K562 (cell line): Measurements from ENCODE around the gene SDS. TPM values are rescaled to one million over a fixed set of nuclear protein-coding genes. Genes with fewer than 3 reads are reported as not detected.
A peak's percentile ranks its signal among the peaks of the same experiment; 100 is the strongest.

ENCODE experiments used
- ASH1L ChIP-seq: fragments of 450-650 bp; IDR thresholded peaks from 2 replicates; pipeline ENCODE4 v1.6.1; 2018; ENCODE audit warnings: borderline replicate concordance, mild to moderate bottlenecking, low read depth; ENCODE audit not compliant: partially characterized antibody
- ATF3 ChIP-seq, 2 experiments: fragments of 450-650 bp in 1 of 2; sonication (generic) in 1 of 2; formaldehyde crosslinking in 1 of 2; IDR thresholded peaks in 1 of 2; conservative IDR thresholded peaks in 1 of 2; 2 replicates each; pipeline versions ENCODE4 v1.6.1 to v1.8.1; 2016 to 2023; ENCODE audit warnings: mild to moderate bottlenecking in 2 of 2, moderate library complexity in 2 of 2, inconsistent platforms in 1 of 2, missing genetic modification reagents in 1 of 2
- BCOR ChIP-seq: fragments of 450-650 bp; IDR thresholded peaks from 2 replicates; pipeline ENCODE4 v1.6.1; 2016
- FOSL1 ChIP-seq: fragments of 200-800 bp; sonication (Bioruptor generic); conservative IDR thresholded peaks from 2 replicates; pipeline ENCODE4 v1.6.1; 2016; ENCODE audit warnings: missing genetic modification characterization, missing compliant biosample characterization
- GATAD2B ChIP-seq: fragments of 450-650 bp; IDR thresholded peaks from 2 replicates; pipeline ENCODE4 v1.6.1; 2017; ENCODE audit warnings: mild to moderate bottlenecking, borderline replicate concordance
- ILF3 ChIP-seq: fragments of 450-650 bp; IDR thresholded peaks from 2 replicates; pipeline ENCODE4 v1.6.1; 2018; ENCODE audit warnings: antibody characterized with exemption, mild to moderate bottlenecking, moderate library complexity, borderline replicate concordance
- JUND ChIP-seq, 2 experiments: IDR thresholded peaks; 2 replicates in 1 of 2; 3 replicates in 1 of 2; pipeline ENCODE4 v1.6.1; 2011; ENCODE audit warnings: borderline replicate concordance in 2 of 2, low read depth in 2 of 2, low read length in 2 of 2, improper control_type of control experiment in 1 of 2, missing biosample characterization in 1 of 2, missing genetic modification characterization in 1 of 2, missing genetic modification reagents in 1 of 2
- MTA3 ChIP-seq: fragments of 450-650 bp; formaldehyde crosslinking; IDR thresholded peaks from 2 replicates; pipeline ENCODE4 v1.6.1; 2017; ENCODE audit warnings: mild to moderate bottlenecking, borderline replicate concordance
- MYNN ChIP-seq, 2 experiments: sonication (generic); formaldehyde crosslinking in 1 of 2; IDR thresholded peaks; 2 replicates each; pipeline versions ENCODE4 v1.5.0 to v1.6.1; 2016 to 2020; ENCODE audit warnings: antibody characterized with exemption in 1 of 2, missing genetic modification reagents in 1 of 2
- POLR2G ChIP-seq: fragments of 200-400 bp; formaldehyde crosslinking; IDR thresholded peaks from 2 replicates; pipeline ENCODE4 v1.6.1; 2017; ENCODE audit warnings: low read depth, mild to moderate bottlenecking, antibody characterized with exemption, low read length, moderate library complexity
- U2AF2 ChIP-seq: fragments of 200-400 bp; formaldehyde crosslinking; optimal IDR thresholded peaks from 2 replicates; pipeline ENCODE3; 2017; ENCODE audit warnings: low read depth, mild to moderate bottlenecking, low read length
- ZBTB1 ChIP-seq: sonication (generic); formaldehyde crosslinking; IDR thresholded peaks from 2 replicates; pipeline ENCODE4 v1.8.1; 2023; ENCODE audit warnings: missing genetic modification reagents, low read depth, mild to moderate bottlenecking, borderline replicate concordance
- ZNF277 ChIP-seq: fragments of 250-450 bp; sonication (Bioruptor Pico); IDR thresholded peaks from 2 replicates; pipeline ENCODE4 v1.8.0; 2022; ENCODE audit warnings: inconsistent platforms, mild to moderate bottlenecking, moderate library complexity, borderline replicate concordance
- ZNF639 ChIP-seq, 2 experiments: fragments of 200-800 bp in 1 of 2; sonication (Bioruptor generic) in 1 of 2; sonication (generic) in 1 of 2; formaldehyde crosslinking in 1 of 2; IDR thresholded peaks in 1 of 2; conservative IDR thresholded peaks in 1 of 2; 2 replicates each; pipeline versions ENCODE4 v1.5.0 to v1.6.1; 2016 to 2020; ENCODE audit warnings: missing compliant biosample characterization in 1 of 2, missing genetic modification characterization in 1 of 2, missing genetic modification reagents in 1 of 2
- polyA plus RNA-seq, 8 experiments: library from polyadenylated mRNA; depleted of rRNA in 4 of 8; stranded (reverse) in 5 of 8; unstranded in 3 of 8; fragments of >200 nt; fragmentation: Nextera tagmentation in 2 of 8; fragmentation: Illumina TruSeq in 1 of 8; extraction: Ambion mirVana in 2 of 8; extraction: Trizol in 1 of 8; gene quantifications; 2 replicates each; pipeline versions ENCODE4 v1.2.1 to v1.2.3, GENCODE V29; 2011 to 2014; ENCODE audit warnings: inconsistent platforms in 1 of 8, missing spikeins in 1 of 8
- total RNA-seq, 7 experiments: library from RNA; depleted of rRNA in 6 of 7; stranded (reverse); fragments of >200 nt in 6 of 7; fragmentation: Illumina TruSeq in 2 of 7; extraction: Trizol in 2 of 7; gene quantifications; 2 replicates each; pipeline versions ENCODE4 v1.2.1 to v1.2.3, GENCODE V29; 2011 to 2021; ENCODE audit warnings: low replicate concordance in 1 of 7
- TF ChIP-seq, protein P1 (sequence below): sonication (generic); formaldehyde crosslinking; IDR thresholded peaks from 2 replicates; pipeline ENCODE4 v1.8.1; 2023; ENCODE audit warnings: mild to moderate bottlenecking, missing genetic modification reagents
- TF ChIP-seq, protein P2 (sequence below): sonication (generic); formaldehyde crosslinking; IDR thresholded peaks from 2 replicates; pipeline ENCODE4 v1.5.0; 2020; ENCODE audit warnings: missing genetic modification reagents
- TF ChIP-seq, protein P3 (sequence below): fragments of 450-650 bp; IDR thresholded peaks from 2 replicates; pipeline ENCODE4 v1.6.1; 2016; ENCODE audit warnings: missing biosample characterization, missing genetic modification characterization

SDS gene
- total and polyA plus RNA-seq, 9 of the 15 experiments (the other 6 are each of a cell fraction or from before 2014, with no cell fraction given) = 0.07 to 1.1 (median 0.12) TPM; not detected in 1

GRCh38 chr12:113358381-113359132 lies 45.1 kb downstream of the SDS start, which contains the start of gene PLBD2 (continued):
- TF ChIP-seq ZNF639 (CRISPR knock-in tag; conservative IDR thresholded peaks at IDR 0.05 in 1 of 2, IDR thresholded peaks at IDR 0.05 in 1 of 2) = 0 out of 4 replicates have a peak, but pooled peaks of 1 of the 2 experiments have one; percentile 6
- TF ChIP-seq MYNN (IDR thresholded peaks at IDR 0.05) = no peak
- TF ChIP-seq MYNN (CRISPR knock-in tag; IDR thresholded peaks at IDR 0.05) = no peak
- TF ChIP-seq ZNF277 = no peak
- no peak for TF ChIP-seq BCOR
- TF ChIP-seq, protein P1, sequence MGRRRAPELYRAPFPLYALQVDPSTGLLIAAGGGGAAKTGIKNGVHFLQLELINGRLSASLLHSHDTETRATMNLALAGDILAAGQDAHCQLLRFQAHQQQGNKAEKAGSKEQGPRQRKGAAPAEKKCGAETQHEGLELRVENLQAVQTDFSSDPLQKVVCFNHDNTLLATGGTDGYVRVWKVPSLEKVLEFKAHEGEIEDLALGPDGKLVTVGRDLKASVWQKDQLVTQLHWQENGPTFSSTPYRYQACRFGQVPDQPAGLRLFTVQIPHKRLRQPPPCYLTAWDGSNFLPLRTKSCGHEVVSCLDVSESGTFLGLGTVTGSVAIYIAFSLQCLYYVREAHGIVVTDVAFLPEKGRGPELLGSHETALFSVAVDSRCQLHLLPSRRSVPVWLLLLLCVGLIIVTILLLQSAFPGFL (CRISPR knock-in tag) = no peak
- TF ChIP-seq, protein P2, sequence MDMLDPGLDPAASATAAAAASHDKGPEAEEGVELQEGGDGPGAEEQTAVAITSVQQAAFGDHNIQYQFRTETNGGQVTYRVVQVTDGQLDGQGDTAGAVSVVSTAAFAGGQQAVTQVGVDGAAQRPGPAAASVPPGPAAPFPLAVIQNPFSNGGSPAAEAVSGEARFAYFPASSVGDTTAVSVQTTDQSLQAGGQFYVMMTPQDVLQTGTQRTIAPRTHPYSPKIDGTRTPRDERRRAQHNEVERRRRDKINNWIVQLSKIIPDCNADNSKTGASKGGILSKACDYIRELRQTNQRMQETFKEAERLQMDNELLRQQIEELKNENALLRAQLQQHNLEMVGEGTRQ (CRISPR knock-in tag) = peak; percentile 97
- TF ChIP-seq MTA3 = peak; percentile 51; the same call in 1 of the 2 replicates
- TF ChIP-seq, protein P3, sequence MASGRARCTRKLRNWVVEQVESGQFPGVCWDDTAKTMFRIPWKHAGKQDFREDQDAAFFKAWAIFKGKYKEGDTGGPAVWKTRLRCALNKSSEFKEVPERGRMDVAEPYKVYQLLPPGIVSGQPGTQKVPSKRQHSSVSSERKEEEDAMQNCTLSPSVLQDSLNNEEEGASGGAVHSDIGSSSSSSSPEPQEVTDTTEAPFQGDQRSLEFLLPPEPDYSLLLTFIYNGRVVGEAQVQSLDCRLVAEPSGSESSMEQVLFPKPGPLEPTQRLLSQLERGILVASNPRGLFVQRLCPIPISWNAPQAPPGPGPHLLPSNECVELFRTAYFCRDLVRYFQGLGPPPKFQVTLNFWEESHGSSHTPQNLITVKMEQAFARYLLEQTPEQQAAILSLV (tag) = no peak
- peak; percentile 8; the same call in 1 of the 2 replicates for TF ChIP-seq JUND (IDR thresholded peaks at IDR 0.05; ENCODE audit: borderline replicate concordance, low read depth, low read length)
- no peak for TF ChIP-seq JUND (tag; IDR thresholded peaks at IDR 0.05; ENCODE audit: borderline replicate concordance, low read depth, low read length)
- 0 out of 2 replicates have a peak, but pooled peaks have one; percentile 37 for TF ChIP-seq FOSL1 (tag)
- TF ChIP-seq ZBTB1 (CRISPR knock-in tag) = peak; percentile 34; the same call in 1 of the 2 replicates
- peak; percentile 71; the same call in 1 of the 2 replicates for TF ChIP-seq ILF3
- TF ChIP-seq POLR2G = peak; percentile 89
- no peak for TF ChIP-seq ATF3 (IDR thresholded peaks at IDR 0.05)
- TF ChIP-seq ATF3 (CRISPR knock-in tag; conservative IDR thresholded peaks at IDR 0.05) = no peak
- no peak for TF ChIP-seq ASH1L
- peak; percentile 66 for TF ChIP-seq GATAD2B
- no peak for TF ChIP-seq U2AF2
